ENCODE results near the gene KRT33B. TPM values are rescaled to one million over a fixed set of nuclear protein-coding genes. Genes with fewer than 3 reads are reported as not detected.

KRT33B gene
- total and polyA plus RNA-seq, 3 donors from 2014 or later: 0.25 TPM; not detected in 2

DNA sequence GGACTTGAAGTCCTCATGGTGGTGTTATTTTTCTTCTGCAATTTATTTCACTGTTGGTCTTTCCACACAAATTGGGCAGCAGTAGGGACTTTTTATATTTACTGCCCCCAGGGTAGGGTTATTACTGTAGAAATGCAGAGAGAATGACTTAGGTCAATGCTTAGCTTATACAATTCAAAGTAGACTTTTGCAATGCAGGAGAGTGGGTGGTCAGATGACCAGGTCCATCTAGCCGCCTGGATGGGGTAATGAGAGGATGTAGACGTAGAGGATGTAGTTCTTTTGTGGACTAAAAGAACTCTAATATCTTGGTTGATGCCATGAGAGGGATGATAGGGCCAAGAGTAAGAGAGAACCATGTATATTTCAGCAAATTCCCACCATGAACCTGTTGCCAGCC, 51.4 kb downstream of the KRT33B start:
- 87 to 88% methylated on average over 2 of the region's 2 CpGs for WGBS, 2 donors
- no peaks in the 10 kb centered on the region for H3K9me3 ChIP-seq
- TF ChIP-seq, protein P1, sequence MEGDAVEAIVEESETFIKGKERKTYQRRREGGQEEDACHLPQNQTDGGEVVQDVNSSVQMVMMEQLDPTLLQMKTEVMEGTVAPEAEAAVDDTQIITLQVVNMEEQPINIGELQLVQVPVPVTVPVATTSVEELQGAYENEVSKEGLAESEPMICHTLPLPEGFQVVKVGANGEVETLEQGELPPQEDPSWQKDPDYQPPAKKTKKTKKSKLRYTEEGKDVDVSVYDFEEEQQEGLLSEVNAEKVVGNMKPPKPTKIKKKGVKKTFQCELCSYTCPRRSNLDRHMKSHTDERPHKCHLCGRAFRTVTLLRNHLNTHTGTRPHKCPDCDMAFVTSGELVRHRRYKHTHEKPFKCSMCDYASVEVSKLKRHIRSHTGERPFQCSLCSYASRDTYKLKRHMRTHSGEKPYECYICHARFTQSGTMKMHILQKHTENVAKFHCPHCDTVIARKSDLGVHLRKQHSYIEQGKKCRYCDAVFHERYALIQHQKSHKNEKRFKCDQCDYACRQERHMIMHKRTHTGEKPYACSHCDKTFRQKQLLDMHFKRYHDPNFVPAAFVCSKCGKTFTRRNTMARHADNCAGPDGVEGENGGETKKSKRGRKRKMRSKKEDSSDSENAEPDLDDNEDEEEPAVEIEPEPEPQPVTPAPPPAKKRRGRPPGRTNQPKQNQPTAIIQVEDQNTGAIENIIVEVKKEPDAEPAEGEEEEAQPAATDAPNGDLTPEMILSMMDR (IDR thresholded peaks at IDR 0.05): no peak
- TF ChIP-seq POLR2A (IDR thresholded peaks at IDR 0.05): no peak
- no peaks in the 10 kb centered on the region for H3K4me1 ChIP-seq
- no peak overlapping the region for H3K4me3 ChIP-seq
- H3K36me3 ChIP-seq (ENCODE audit: low read depth, missing control alignments): no peaks in the 10 kb centered on the region
- no peak overlapping the region for H3K27ac ChIP-seq
- H3K27me3 ChIP-seq: no peaks in the 10 kb centered on the region
- intact Hi-C loops (cut with DNase I; ENCODE audit: low total_unique reads): no loop called here
- no peak for DNase-seq

DNA sequence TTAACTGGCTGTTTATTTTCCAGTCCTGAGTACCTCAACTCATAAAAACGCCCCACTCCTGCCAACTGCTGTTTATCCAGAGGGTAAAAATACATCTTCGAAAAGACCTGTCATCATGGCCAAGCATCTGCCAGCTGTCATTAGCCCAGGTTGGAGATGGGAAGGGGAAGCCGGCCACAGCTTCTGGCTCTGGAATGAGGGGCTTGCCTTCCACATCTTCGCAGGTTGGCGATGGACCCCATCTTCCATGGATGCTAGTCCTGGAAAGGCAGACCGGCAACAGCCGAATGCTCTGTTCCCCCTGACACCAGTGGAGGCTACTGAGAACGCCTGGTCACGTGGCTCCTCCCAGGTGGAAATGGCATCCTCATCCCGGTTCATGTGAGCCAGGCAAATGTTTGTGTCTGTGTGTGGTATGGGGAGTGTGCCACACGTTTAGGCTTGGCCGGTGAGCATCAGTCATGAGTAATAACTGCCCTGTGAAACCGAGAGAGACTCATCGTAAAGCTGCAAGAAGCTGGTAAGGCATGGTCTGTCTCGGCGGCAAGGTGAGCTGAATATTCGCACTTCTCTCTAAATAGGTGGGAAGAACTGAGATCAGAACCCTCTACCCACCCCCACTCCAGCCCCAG, 53.7 kb downstream of the KRT33B start:
- intact Hi-C loops (cut with DNase I; ENCODE audit: low total_unique reads): no loop called here
- Histone ChIP-seq H3K27me3 (no peaks in the 10 kb centered on the region), H3K27ac (no peak overlapping the region), H3K36me3 (ENCODE audit: low read depth, missing control alignments) (no peaks in the 10 kb centered on the region), H3K4me1 (no peaks in the 10 kb centered on the region), H3K9me3 (no peaks in the 10 kb centered on the region), H3K4me3 (no peak overlapping the region)
- no peak for TF ChIP-seq POLR2A (IDR thresholded peaks at IDR 0.05)
- TF ChIP-seq, protein P1 (IDR thresholded peaks at IDR 0.05): no peak
- no peak for DNase-seq
- WGBS, 2 donors: 38 to 49% methylated on average over 9 to 17 of the region's 17 CpGs

DNA sequence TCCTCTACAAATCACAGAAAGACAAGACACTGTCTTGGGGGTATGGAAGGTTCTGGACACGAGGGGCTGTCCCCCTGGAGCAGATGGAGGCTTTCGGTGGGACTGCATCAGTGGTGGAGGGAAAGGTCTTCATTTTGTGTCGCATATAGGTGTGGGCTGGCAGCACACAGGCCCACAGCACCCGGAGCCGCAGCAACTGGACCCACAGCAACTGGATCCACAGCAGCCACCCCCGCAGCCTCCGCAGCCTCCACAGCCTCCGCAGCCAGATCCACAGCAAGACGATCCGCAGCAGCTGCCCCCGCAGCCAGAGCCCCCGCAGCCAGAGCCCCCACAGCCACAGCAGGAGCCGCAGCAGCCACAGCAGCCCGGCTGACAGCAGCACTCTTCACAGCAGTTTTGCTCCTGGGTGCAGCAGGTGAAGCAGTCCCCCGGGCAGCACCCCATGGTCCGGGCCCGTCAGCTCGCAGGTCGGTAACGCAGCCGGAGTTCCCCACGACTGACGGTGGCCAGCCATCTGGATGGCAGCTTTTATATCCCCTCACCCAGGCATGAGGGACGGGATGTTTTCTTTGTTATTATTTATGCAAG, 54.3 kb downstream of the KRT33B start, which contains the start of gene KRTAP17-1:
Gene KRTAP17-1, minus strand, starts transcription at position 507 of the 591 bp plus-strand sequence. Its CDS starts 60 bp downstream, at position 447.
- Histone ChIP-seq H3K4me3 (no peak within 1 kb of the TSS), H3K36me3 (ENCODE audit: low read depth, missing control alignments) (no peaks in the 10 kb centered on the region), H3K27ac (no peak within 1 kb of the TSS), H3K27me3 (no peaks in the 10 kb centered on the region), H3K4me1 (no peaks in the 10 kb centered on the region), H3K9me3 (no peaks in the 10 kb centered on the region)
- no peak for DNase-seq
- WGBS, 2 donors: 41 to 62% methylated on average over 8 to 24 of the region's 24 CpGs
- TF ChIP-seq POLR2A (IDR thresholded peaks at IDR 0.05): no peak
- TF ChIP-seq, protein P1 (IDR thresholded peaks at IDR 0.05): no peak
- intact Hi-C loops (cut with DNase I; ENCODE audit: low total_unique reads): no loop called here

Other genes starting within 250 kb of the KRT33B start
Only the 30 nearest of the 32 such genes appear.
- not detected for gene KRTAP4-6, start 229.3 kb downstream of the KRT33B start, total RNA-seq
- gene KRTAP4-6, start 229.3 kb downstream of the KRT33B start, polyA plus RNA-seq (ENCODE audit: insufficient read depth, low read depth, low replicate concordance): not detected
- gene KRTAP4-5, start 220.0 kb downstream of the KRT33B start, total RNA-seq: not detected
- gene KRTAP4-5, start 220.0 kb downstream of the KRT33B start, polyA plus RNA-seq (ENCODE audit: insufficient read depth, low read depth, low replicate concordance): not detected
- not detected for gene KRTAP4-4, start 209.1 kb downstream of the KRT33B start, total RNA-seq
- gene KRTAP4-4, start 209.1 kb downstream of the KRT33B start, polyA plus RNA-seq (ENCODE audit: insufficient read depth, low read depth, low replicate concordance): not detected
- gene KRTAP4-3, start 201.6 kb downstream of the KRT33B start, total RNA-seq: not detected
- not detected for gene KRTAP4-3, start 201.6 kb downstream of the KRT33B start, polyA plus RNA-seq (ENCODE audit: insufficient read depth, low read depth, low replicate concordance)
- gene KRTAP4-2, start 191.6 kb downstream of the KRT33B start, total RNA-seq: not detected
- gene KRTAP4-2, start 191.6 kb downstream of the KRT33B start, polyA plus RNA-seq (ENCODE audit: insufficient read depth, low read depth, low replicate concordance): not detected
- gene KRTAP4-1, start 184.9 kb downstream of the KRT33B start, total RNA-seq: not detected
- not detected for gene KRTAP4-1, start 184.9 kb downstream of the KRT33B start, polyA plus RNA-seq (ENCODE audit: insufficient read depth, low read depth, low replicate concordance)
- gene KRTAP9-1, start 179.9 kb downstream of the KRT33B start, total RNA-seq: not detected
- not detected for gene KRTAP9-1, start 179.9 kb downstream of the KRT33B start, polyA plus RNA-seq (ENCODE audit: insufficient read depth, low read depth, low replicate concordance)
- gene KRTAP9-2, start 143.2 kb downstream of the KRT33B start, total RNA-seq: not detected
- not detected for gene KRTAP9-2, start 143.2 kb downstream of the KRT33B start, polyA plus RNA-seq (ENCODE audit: insufficient read depth, low read depth, low replicate concordance)
- gene KRTAP9-3, start 137.4 kb downstream of the KRT33B start, total RNA-seq: not detected
- not detected for gene KRTAP9-3, start 137.4 kb downstream of the KRT33B start, polyA plus RNA-seq (ENCODE audit: insufficient read depth, low read depth, low replicate concordance)
- not detected for gene KRTAP9-8, start 131.8 kb downstream of the KRT33B start, total RNA-seq
- not detected for gene KRTAP9-8, start 131.8 kb downstream of the KRT33B start, polyA plus RNA-seq (ENCODE audit: insufficient read depth, low read depth, low replicate concordance)
- gene KRTAP9-4, start 120.1 kb downstream of the KRT33B start, total RNA-seq: not detected
- gene KRTAP9-4, start 120.1 kb downstream of the KRT33B start, polyA plus RNA-seq (ENCODE audit: insufficient read depth, low read depth, low replicate concordance): not detected
- gene KRTAP9-9, start 114.4 kb downstream of the KRT33B start, total RNA-seq: not detected
- not detected for gene KRTAP9-9, start 114.4 kb downstream of the KRT33B start, polyA plus RNA-seq (ENCODE audit: insufficient read depth, low read depth, low replicate concordance)
- gene KRTAP9-6, start 104.4 kb downstream of the KRT33B start, total RNA-seq: not detected
- gene KRTAP9-6, start 104.4 kb downstream of the KRT33B start, polyA plus RNA-seq (ENCODE audit: insufficient read depth, low read depth, low replicate concordance): not detected
- gene KRTAP9-7, start 94.1 kb downstream of the KRT33B start, total RNA-seq: under 1 TPM in 1 of 2 donors, not detected in 1; 0.47 TPM
- not detected for gene KRTAP9-7, start 94.1 kb downstream of the KRT33B start, polyA plus RNA-seq (ENCODE audit: insufficient read depth, low read depth, low replicate concordance)
- not detected for gene KRTAP29-1, start 67.0 kb downstream of the KRT33B start, total RNA-seq
- not detected for gene KRTAP29-1, start 67.0 kb downstream of the KRT33B start, polyA plus RNA-seq (ENCODE audit: insufficient read depth, low read depth, low replicate concordance)
- not detected for gene KRTAP16-1, start 60.5 kb downstream of the KRT33B start, total RNA-seq
- gene KRTAP16-1, start 60.5 kb downstream of the KRT33B start, polyA plus RNA-seq (ENCODE audit: insufficient read depth, low read depth, low replicate concordance): not detected
- gene KRTAP17-1, start 54.1 kb downstream of the KRT33B start, total RNA-seq: not detected
- not detected for gene KRTAP17-1, start 54.1 kb downstream of the KRT33B start, polyA plus RNA-seq (ENCODE audit: insufficient read depth, low read depth, low replicate concordance)
- 1 to 10 TPM in 1 of 2 donors, under 1 TPM in 1; 0.50 to 3.1 TPM for gene KRT33A, start 19.0 kb downstream of the KRT33B start, total RNA-seq
- gene KRT33A, start 19.0 kb downstream of the KRT33B start, polyA plus RNA-seq (ENCODE audit: insufficient read depth, low read depth, low replicate concordance): 2.3 TPM
- gene KRT34, start 12.5 kb upstream of the KRT33B start, total RNA-seq: under 1 TPM; 0.50 to 0.55 TPM
- 1.2 TPM for gene KRT34, start 12.5 kb upstream of the KRT33B start, polyA plus RNA-seq (ENCODE audit: insufficient read depth, low read depth, low replicate concordance)
- gene KRT31, start 27.8 kb upstream of the KRT33B start, total RNA-seq: under 1 TPM in 1 of 2 donors, not detected in 1; 0.74 TPM
- 0.53 TPM for gene KRT31, start 27.8 kb upstream of the KRT33B start, polyA plus RNA-seq (ENCODE audit: insufficient read depth, low read depth, low replicate concordance)
- gene KRT37, start 54.8 kb upstream of the KRT33B start, total RNA-seq: not detected
- not detected for gene KRT37, start 54.8 kb upstream of the KRT33B start, polyA plus RNA-seq (ENCODE audit: insufficient read depth, low read depth, low replicate concordance)
- not detected for gene KRT38, start 71.2 kb upstream of the KRT33B start, total RNA-seq
- gene KRT38, start 71.2 kb upstream of the KRT33B start, polyA plus RNA-seq (ENCODE audit: insufficient read depth, low read depth, low replicate concordance): not detected
- under 1 TPM in 1 of 2 donors, not detected in 1; 0.19 TPM for gene KRT32, start 97.6 kb upstream of the KRT33B start, total RNA-seq
- not detected for gene KRT32, start 97.6 kb upstream of the KRT33B start, polyA plus RNA-seq (ENCODE audit: insufficient read depth, low read depth, low replicate concordance)
- gene KRT35, start 111.3 kb upstream of the KRT33B start, total RNA-seq: not detected
- 0.18 TPM for gene KRT35, start 111.3 kb upstream of the KRT33B start, polyA plus RNA-seq (ENCODE audit: insufficient read depth, low read depth, low replicate concordance)
- gene KRT36, start 120.1 kb upstream of the KRT33B start, total RNA-seq: under 1 TPM; 0.24 to 0.43 TPM
- 0.24 TPM for gene KRT36, start 120.1 kb upstream of the KRT33B start, polyA plus RNA-seq (ENCODE audit: insufficient read depth, low read depth, low replicate concordance)
- gene KRT13, start 135.8 kb upstream of the KRT33B start, total RNA-seq: 1 to 10 TPM; 2.4 to 7.7 TPM
- 21.4 TPM for gene KRT13, start 135.8 kb upstream of the KRT33B start, polyA plus RNA-seq (ENCODE audit: insufficient read depth, low read depth, low replicate concordance)
- 10 to 100 TPM in 1 of 2 donors, 1 to 10 TPM in 1; 5.8 to 19.4 TPM for gene KRT15, start 149.1 kb upstream of the KRT33B start, total RNA-seq
- gene KRT15, start 149.1 kb upstream of the KRT33B start, polyA plus RNA-seq (ENCODE audit: insufficient read depth, low read depth, low replicate concordance): 21.7 TPM
- 1 to 10 TPM; 3.9 to 5.5 TPM for gene KRT19, start 158.5 kb upstream of the KRT33B start, total RNA-seq
- 49.5 TPM for gene KRT19, start 158.5 kb upstream of the KRT33B start, polyA plus RNA-seq (ENCODE audit: insufficient read depth, low read depth, low replicate concordance)
- gene KRT9, start 202.2 kb upstream of the KRT33B start, total RNA-seq: under 1 TPM in 1 of 2 donors, not detected in 1; 0.43 TPM
- 0.29 TPM for gene KRT9, start 202.2 kb upstream of the KRT33B start, polyA plus RNA-seq (ENCODE audit: insufficient read depth, low read depth, low replicate concordance)
- gene KRT14, start 217.1 kb upstream of the KRT33B start, total RNA-seq: under 1 TPM in 1 of 2 donors, not detected in 1; 0.24 TPM
- gene KRT14, start 217.1 kb upstream of the KRT33B start, polyA plus RNA-seq (ENCODE audit: insufficient read depth, low read depth, low replicate concordance): 0.37 TPM

Data from testis (tissue), 3 donors.